Measurements from ENCODE around the gene IFNE. TPM values are rescaled to one million over a fixed set of nuclear protein-coding genes. Genes with fewer than 3 reads are reported as not detected.

The IFNE gene, protein sequence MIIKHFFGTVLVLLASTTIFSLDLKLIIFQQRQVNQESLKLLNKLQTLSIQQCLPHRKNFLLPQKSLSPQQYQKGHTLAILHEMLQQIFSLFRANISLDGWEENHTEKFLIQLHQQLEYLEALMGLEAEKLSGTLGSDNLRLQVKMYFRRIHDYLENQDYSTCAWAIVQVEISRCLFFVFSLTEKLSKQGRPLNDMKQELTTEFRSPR
- total RNA-seq (under 1 TPM in 1 of 9 donors, not detected in 8; 0.68 TPM), polyA plus RNA-seq (not detected)
- long read RNA-seq, donor 1 = 0 reads
- long read RNA-seq, donor 2 = 0 reads
- long read RNA-seq, donor 3 = 0 reads

DNA sequence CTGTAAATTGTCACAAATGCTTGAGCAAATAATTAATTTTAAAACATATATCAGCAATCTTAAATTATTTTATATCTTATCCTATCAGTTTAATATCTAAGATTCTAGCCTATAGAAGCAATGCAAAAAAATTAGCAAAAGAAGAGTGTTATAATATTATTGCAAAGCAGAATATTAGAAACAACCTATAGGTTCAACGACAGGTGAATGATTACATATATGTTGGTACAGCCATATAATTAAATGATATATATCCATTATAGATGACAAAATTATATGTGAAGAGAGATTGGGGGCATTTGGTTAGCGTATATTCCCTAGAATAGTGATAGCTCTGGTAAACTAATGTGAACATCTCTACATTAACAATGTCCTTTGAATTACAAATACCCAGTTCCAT lies at the start of gene IFNE:
IFNE (minus strand) TSS at position 101 of the 400 bp plus-strand sequence. CDS start 619 bp downstream, outside the sequence.
- TF ChIP-seq, protein P1, sequence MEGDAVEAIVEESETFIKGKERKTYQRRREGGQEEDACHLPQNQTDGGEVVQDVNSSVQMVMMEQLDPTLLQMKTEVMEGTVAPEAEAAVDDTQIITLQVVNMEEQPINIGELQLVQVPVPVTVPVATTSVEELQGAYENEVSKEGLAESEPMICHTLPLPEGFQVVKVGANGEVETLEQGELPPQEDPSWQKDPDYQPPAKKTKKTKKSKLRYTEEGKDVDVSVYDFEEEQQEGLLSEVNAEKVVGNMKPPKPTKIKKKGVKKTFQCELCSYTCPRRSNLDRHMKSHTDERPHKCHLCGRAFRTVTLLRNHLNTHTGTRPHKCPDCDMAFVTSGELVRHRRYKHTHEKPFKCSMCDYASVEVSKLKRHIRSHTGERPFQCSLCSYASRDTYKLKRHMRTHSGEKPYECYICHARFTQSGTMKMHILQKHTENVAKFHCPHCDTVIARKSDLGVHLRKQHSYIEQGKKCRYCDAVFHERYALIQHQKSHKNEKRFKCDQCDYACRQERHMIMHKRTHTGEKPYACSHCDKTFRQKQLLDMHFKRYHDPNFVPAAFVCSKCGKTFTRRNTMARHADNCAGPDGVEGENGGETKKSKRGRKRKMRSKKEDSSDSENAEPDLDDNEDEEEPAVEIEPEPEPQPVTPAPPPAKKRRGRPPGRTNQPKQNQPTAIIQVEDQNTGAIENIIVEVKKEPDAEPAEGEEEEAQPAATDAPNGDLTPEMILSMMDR (IDR thresholded peaks at IDR 0.05) = no peak
- no peak for TF ChIP-seq POLR2A (IDR thresholded peaks at IDR 0.05)
- H3K27me3 ChIP-seq = no peaks in the 10 kb centered on the region
- no peak for DNase-seq
- 82 to 91% (median 89%) methylated on average over 2 of the region's 2 CpGs for WGBS, 4 donors
- H3K4me3 ChIP-seq = no peak within 1 kb of the TSS
- intact Hi-C loops (cut with DNase I) = no loop called here
- ATAC-seq = no peak
- peak within 1 kb of the TSS in 1 of 12 donors; percentile 42 for H3K27ac ChIP-seq
- H3K36me3 ChIP-seq = no peaks in the 10 kb centered on the region
- H3K9me3 ChIP-seq = peaks cover 0 to 13% (median 0%) of the 10 kb centered on the region in 12 donors
- H3K4me1 ChIP-seq = peaks cover 0 to 5% (median 0%) of the 10 kb centered on the region in 12 donors

DNA sequence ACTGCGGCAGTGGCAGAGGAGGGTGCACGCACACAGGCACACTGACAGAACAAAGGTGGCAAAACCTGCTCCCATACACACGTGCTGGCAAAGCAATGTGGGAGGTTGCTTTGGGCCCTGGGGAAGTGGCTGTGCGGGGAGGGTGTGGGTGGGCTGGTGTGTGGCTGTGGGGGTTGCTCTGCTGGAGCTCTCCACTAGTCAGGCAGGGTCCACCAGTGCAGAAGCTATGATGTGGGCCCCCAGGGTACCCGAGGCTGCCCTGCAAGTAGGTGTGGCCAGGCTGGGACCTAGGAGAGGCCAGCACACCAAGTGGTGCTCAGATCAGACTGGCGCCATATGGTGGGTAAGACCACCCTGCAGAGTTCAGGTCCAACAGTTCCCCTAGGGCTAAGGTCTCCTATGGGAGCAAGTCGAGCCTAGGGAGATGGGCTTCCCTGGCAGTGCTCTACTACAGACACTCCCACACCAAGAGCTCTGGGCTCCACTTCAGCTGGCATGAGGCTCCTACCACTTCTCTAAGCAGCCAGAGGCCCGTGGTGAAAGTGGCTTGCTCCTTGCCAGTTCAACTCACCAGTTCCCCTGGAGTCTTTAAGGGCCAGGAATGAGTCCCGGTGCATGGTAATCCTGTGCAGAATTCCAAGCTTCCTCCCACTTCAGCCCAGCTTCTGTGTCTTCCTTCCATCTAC lies 46.2 kb upstream of the IFNE start:
- DNase-seq (peak in 1 of 5 donors; percentile 27), ATAC-seq (no peak)
- H3K4me1 ChIP-seq = no peaks in the 10 kb centered on the region
- H3K27me3 ChIP-seq = peaks cover 0 to 2% (median 0%) of the 10 kb centered on the region in 9 donors
- TF ChIP-seq, protein P1 (IDR thresholded peaks at IDR 0.05) = no peak
- no peak for TF ChIP-seq POLR2A (IDR thresholded peaks at IDR 0.05)
- H3K9me3 ChIP-seq = peaks cover 0 to 11% (median 0%) of the 10 kb centered on the region in 12 donors
- no peak overlapping the region for H3K4me3 ChIP-seq
- no peak overlapping the region for H3K27ac ChIP-seq
- WGBS, 4 donors = 81 to 84% (median 83%) methylated on average over 8 to 9 of the region's 9 CpGs
- intact Hi-C loops (cut with DNase I) = no loop called here
- H3K36me3 ChIP-seq = no peaks in the 10 kb centered on the region

DNA sequence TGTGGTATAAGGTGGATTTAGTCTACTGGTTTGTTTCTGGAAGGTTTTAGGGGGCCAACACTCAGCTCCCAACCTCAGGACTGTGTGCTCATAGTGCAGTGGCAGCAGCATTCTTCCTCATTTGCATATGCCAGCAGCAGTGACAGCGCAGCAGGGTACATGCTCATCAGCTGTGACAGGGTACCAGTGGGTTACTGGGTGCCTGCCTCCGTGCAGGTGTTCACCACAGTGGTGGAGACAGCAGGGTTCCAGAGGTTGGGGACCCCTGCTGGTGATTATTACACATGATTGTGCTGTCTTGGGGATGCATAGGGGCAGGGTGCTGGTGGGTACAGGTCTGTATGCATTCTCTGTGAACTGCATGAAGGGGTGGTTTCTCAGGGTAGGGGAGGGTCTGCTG lies 45.5 kb upstream of the IFNE start:
- Histone ChIP-seq H3K27ac (no peak overlapping the region), H3K9me3 (peaks cover 0 to 13% (median 0%) of the 10 kb centered on the region in 12 donors), H3K4me3 (no peak overlapping the region), H3K36me3 (no peaks in the 10 kb centered on the region), H3K27me3 (peaks cover 0 to 2% (median 0%) of the 10 kb centered on the region in 9 donors), H3K4me1 (no peaks in the 10 kb centered on the region)
- ATAC-seq (no peak), DNase-seq (peak in 1 of 5 donors; percentile 28)
- WGBS, 4 donors = 67 to 80% (median 77%) methylated on average over 1 to 2 of the region's 2 CpGs
- intact Hi-C loops (cut with DNase I) = no loop called here
- TF ChIP-seq, protein P1 (IDR thresholded peaks at IDR 0.05) = no peak
- no peak for TF ChIP-seq POLR2A (IDR thresholded peaks at IDR 0.05)

DNA sequence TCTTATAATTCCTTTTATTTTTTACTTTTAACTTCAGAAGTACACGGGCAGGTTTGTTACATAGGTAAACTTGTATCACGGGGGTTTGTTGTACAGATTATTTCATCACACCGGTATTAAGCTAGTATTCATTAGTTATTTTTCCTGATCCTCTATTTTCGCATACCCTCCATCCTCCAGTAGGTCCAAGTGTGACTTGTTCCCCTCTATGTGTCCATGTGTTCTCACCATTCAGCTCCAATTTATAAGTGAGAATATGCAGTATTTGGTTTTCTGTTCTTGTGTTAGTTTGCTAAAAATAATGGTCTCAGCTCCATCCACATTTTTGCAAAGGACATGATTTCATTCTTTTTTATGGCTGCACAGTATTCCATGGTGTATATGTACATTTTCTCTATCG lies 43.1 kb upstream of the IFNE start:
- Histone ChIP-seq H3K9me3 (peaks cover 0 to 19% (median 0%) of the 10 kb centered on the region in 12 donors), H3K4me3 (no peak overlapping the region), H3K4me1 (no peaks in the 10 kb centered on the region), H3K27ac (no peak overlapping the region), H3K36me3 (no peaks in the 10 kb centered on the region), H3K27me3 (peaks cover 0 to 2% (median 0%) of the 10 kb centered on the region in 9 donors)
- ATAC-seq (no peak), DNase-seq (no peak)
- TF ChIP-seq POLR2A (IDR thresholded peaks at IDR 0.05) = no peak
- TF ChIP-seq, protein P1 (IDR thresholded peaks at IDR 0.05) = no peak
- intact Hi-C loops (cut with DNase I) = no loop called here
- WGBS, 4 donors = 85 to 92% (median 90%) methylated on average over 5 of the region's 5 CpGs
